Measurements from ENCODE around the gene ARSG. TPM values are rescaled to one million over a fixed set of nuclear protein-coding genes. Genes with fewer than 3 reads are reported as not detected.
A peak's percentile ranks its signal among the peaks of the same experiment; 100 is the strongest.
"Not testable (repeated sequence)": the region's sequence is repeated elsewhere in the genome, so short reads cannot be mapped to it uniquely, and the experiment has no call there.

ARSG gene
- total and polyA plus RNA-seq, 10 of the 15 experiments (the other 5 are each of a cell fraction or from before 2014, with no cell fraction given) = 2.9 to 13.5 (median 7.6) TPM

GRCh38 chr17:68413597-68414560 is 122.6 kb downstream of the ARSG start:
- in situ Hi-C loops (cut with MboI); intact Hi-C loops (cut with micrococcal nuclease; ENCODE audit: unreplicated experiment); H3K79me2 ChIP-seq (ENCODE audit: control insufficient read depth, insufficient read depth, low read length); H3K36me3 ChIP-seq (ENCODE audit: control insufficient read depth in 2 of 2, insufficient read depth in 2 of 2, low read length in 1 of 2); H3K27me3 ChIP-seq (replicated peaks in 1 of 2; ENCODE audit: control insufficient read depth in 2 of 2, insufficient read depth in 2 of 2, low read length in 1 of 2); H4K20me1 ChIP-seq (ENCODE audit: control insufficient read depth, insufficient read depth); H3K4me2 ChIP-seq (ENCODE audit: control insufficient read depth, insufficient read depth); H3K27ac ChIP-seq (ENCODE audit: control insufficient read depth, insufficient read depth); H3K9ac ChIP-seq (ENCODE audit: control insufficient read depth, insufficient read depth, low read length); FAIRE-seq; BruUV-seq (replicated peaks); H3K9me3 ChIP-seq (replicated peaks; ENCODE audit: control insufficient read depth, insufficient read depth, low read length); H3K4me1 ChIP-seq (ENCODE audit: control insufficient read depth, insufficient read depth, low read length); DNase-seq (ENCODE audit: low read depth, low spot score): not testable (repeated sequence)
- ChIA-PET RAD21 (ENCODE audit: unreplicated experiment) (interaction anchor here (1.0 kb wide), 1 partner anchor 18 kb away, joined by 3 read pairs; no protein-coding TSS in a partner anchor), POLR2A (interaction anchor here (1.3 kb wide), 1 partner anchor 233 kb away, joined by 3 read pairs; no protein-coding TSS in a partner anchor), CTCF (interaction anchor here (0.8 to 5.2 kb wide), 4 partner anchors 12 to 233 kb away, joined by 3 to 19 read pairs (median 3); no protein-coding TSS in a partner anchor), SMC1A (ENCODE audit: uncharacterized antibody, unreplicated experiment) (interaction anchor here (1.9 kb wide), 1 partner anchor 15 kb away, joined by 6 read pairs; no protein-coding TSS in a partner anchor)
- WGBS (ENCODE audit: insufficient coverage, insufficient replicate concordance, low lambda C conversion rate, missing lambda C conversion rate) = 2% methylated on average over 32 of the region's 34 CpGs
- peak overlapping the region; percentile 23 for H2AFZ ChIP-seq (ENCODE audit: control insufficient read depth, low read depth, low read length)
- peak overlapping the region; percentile 63; the same call in 1 of the 2 replicates for H3K4me3 ChIP-seq
- ATAC-seq = peak; percentile 64
- TF ChIP-seq, protein P1, sequence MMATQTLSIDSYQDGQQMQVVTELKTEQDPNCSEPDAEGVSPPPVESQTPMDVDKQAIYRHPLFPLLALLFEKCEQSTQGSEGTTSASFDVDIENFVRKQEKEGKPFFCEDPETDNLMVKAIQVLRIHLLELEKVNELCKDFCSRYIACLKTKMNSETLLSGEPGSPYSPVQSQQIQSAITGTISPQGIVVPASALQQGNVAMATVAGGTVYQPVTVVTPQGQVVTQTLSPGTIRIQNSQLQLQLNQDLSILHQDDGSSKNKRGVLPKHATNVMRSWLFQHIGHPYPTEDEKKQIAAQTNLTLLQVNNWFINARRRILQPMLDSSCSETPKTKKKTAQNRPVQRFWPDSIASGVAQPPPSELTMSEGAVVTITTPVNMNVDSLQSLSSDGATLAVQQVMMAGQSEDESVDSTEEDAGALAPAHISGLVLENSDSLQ (IDR thresholded peaks at IDR 0.05) = peak; percentile 38

- BruUV-seq (replicated peaks); H3K4me3 ChIP-seq; H3K4me1 ChIP-seq (ENCODE audit: control insufficient read depth, insufficient read depth, low read length); intact Hi-C loops (cut with micrococcal nuclease; ENCODE audit: unreplicated experiment); ATAC-seq; H3K36me3 ChIP-seq (ENCODE audit: control insufficient read depth in 2 of 2, insufficient read depth in 2 of 2, low read length in 1 of 2); in situ Hi-C loops (cut with MboI); H2AFZ ChIP-seq (ENCODE audit: control insufficient read depth, low read depth, low read length); H3K9me3 ChIP-seq (replicated peaks; ENCODE audit: control insufficient read depth, insufficient read depth, low read length); H3K27me3 ChIP-seq (replicated peaks in 1 of 2; ENCODE audit: control insufficient read depth in 2 of 2, insufficient read depth in 2 of 2, low read length in 1 of 2); FAIRE-seq; DNase-seq (ENCODE audit: low read depth, low spot score); H3K79me2 ChIP-seq (ENCODE audit: control insufficient read depth, insufficient read depth, low read length); H3K9ac ChIP-seq (ENCODE audit: control insufficient read depth, insufficient read depth, low read length); H4K20me1 ChIP-seq (ENCODE audit: control insufficient read depth, insufficient read depth); H3K4me2 ChIP-seq (ENCODE audit: control insufficient read depth, insufficient read depth); H3K27ac ChIP-seq (ENCODE audit: control insufficient read depth, insufficient read depth): not testable (repeated sequence)
- CTCF ChIA-PET = interaction anchor here (1.0 to 5.2 kb wide), 3 partner anchors 11 to 234 kb away, joined by 3 to 19 read pairs (median 3); no protein-coding TSS in a partner anchor
- POLR2A ChIA-PET = interaction anchor here (0.7 to 1.3 kb wide), 2 partner anchors 167 to 234 kb away, joined by 3 read pairs; no protein-coding TSS in a partner anchor
- SMC1A ChIA-PET (ENCODE audit: uncharacterized antibody, unreplicated experiment) = interaction anchor here (1.1 to 1.9 kb wide), 3 partner anchors 9 to 22 kb away, joined by 4 to 6 read pairs (median 4); no protein-coding TSS in a partner anchor
- RAD21 ChIA-PET (ENCODE audit: unreplicated experiment) = interaction anchor here (1.0 kb wide), 1 partner anchor 17 kb away, joined by 3 read pairs; no protein-coding TSS in a partner anchor
These were observed 123.6 kb downstream of the ARSG start for GRCh38 chr17:68414901-68415300.
